Uterus (tissue), 4 donors: ENCODE results near the gene ICAM3. TPM values are rescaled to one million over a fixed set of nuclear protein-coding genes. Genes with fewer than 3 reads are reported as not detected.

ENCODE experiments used
- DNase-seq, 2 donors: peaks; one replicate each; pipeline ENCODE4 v3.0.0-alpha.2; 2019 to 2020
- H3K27ac ChIP-seq, 2 donors: fragments of 200-600 bp; sonication (generic); 1 replicate in 1 of 2; 2 replicates in 1 of 2; pipeline ENCODE4 v1.5.1; 2016 to 2018
- H3K27me3 ChIP-seq, 2 donors: fragments of 200-600 bp; sonication (generic); one replicate each; pipeline ENCODE4 v1.5.1; 2018 to 2019; ENCODE audit warnings: control low read depth in 1 of 2
- H3K36me3 ChIP-seq, 2 donors: fragments of 200-600 bp; sonication (generic); one replicate each; pipeline ENCODE4 v1.5.1; 2019; ENCODE audit warnings: control low read depth in 1 of 2
- H3K4me1 ChIP-seq, 2 donors: fragments of 200-600 bp; sonication (generic); one replicate each; pipeline ENCODE4 v1.5.1; 2018 to 2019; ENCODE audit warnings: control low read depth in 1 of 2
- H3K4me3 ChIP-seq, 2 donors: fragments of 200-600 bp; sonication (generic); 1 replicate in 1 of 2; 2 replicates in 1 of 2; pipeline ENCODE4 v1.5.1; 2018 to 2019; ENCODE audit warnings: mild to moderate bottlenecking in 1 of 2
- H3K9me3 ChIP-seq, 2 donors: fragments of 200-600 bp; sonication (generic); one replicate each; pipeline ENCODE4 v1.5.1; 2019; ENCODE audit warnings: control low read depth in 1 of 2
- POLR2A ChIP-seq, 2 donors: fragments of 450-650 bp; IDR thresholded peaks; one replicate each; pipeline ENCODE4 v1.6.1; 2016; ENCODE audit warnings: antibody characterized with exemption in 2 of 2, mild to moderate bottlenecking in 1 of 2, moderate library complexity in 1 of 2
- intact Hi-C: fragments of 100-400 bp; cut with DNase I; formaldehyde crosslinking; loops from one replicate; pipeline ENCODE4 v1.15.1; 2023; ENCODE audit warnings: low total_unique reads
- total RNA-seq, 4 donors: library from RNA; depleted of rRNA in 3 of 4; stranded (reverse); fragments of >200 nt in 3 of 4; gene quantifications; one replicate each; pipeline versions ENCODE4 v1.1.0 to v1.2.4, GENCODE V29; 2014 to 2023
- TF ChIP-seq, protein P1 (sequence below), 4 experiments: fragments of 200-600 bp in 2 of 4; fragments of 450-650 bp in 2 of 4; sonication (generic) in 2 of 4; IDR thresholded peaks; one replicate each; pipeline ENCODE4 v1.5.1; 2016 to 2019; ENCODE audit warnings: antibody characterized with exemption in 4 of 4, mild to moderate bottlenecking in 2 of 4, moderate library complexity in 1 of 4
- donor health status: DM: yes; HTN: yes; CAD: no.

ICAM3 gene
- total RNA-seq, 4 donors from 2014 or later: 3.0 to 65.3 (median 6.2) TPM

DNA sequence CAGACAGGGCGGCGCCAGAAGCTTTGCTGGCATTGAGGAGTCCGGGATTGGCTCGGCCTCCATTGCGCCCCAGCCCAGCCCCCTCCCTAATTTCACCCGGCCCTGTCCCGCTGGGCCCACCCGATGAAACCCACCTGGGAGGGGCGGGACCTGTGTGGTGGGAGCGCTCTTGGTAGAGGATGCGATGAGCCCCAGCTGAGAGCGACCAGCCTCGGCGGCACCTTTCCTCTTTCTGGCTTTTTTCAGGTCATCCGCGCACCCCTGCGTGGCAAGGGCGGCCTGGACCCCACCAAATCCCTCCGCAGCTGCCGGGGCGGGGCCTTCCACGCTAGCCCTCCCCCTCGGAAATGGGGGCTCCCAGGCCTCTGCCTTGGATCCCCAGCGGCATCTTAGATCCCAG, 30.0 kb downstream of the ICAM3 start, which contains the start of gene ZGLP1:
Gene ZGLP1 (minus strand): TSS at position 393 of the 400 bp plus-strand sequence.
- no peaks in the 10 kb centered on the region for H3K9me3 ChIP-seq
- no peak within 1 kb of the TSS for H3K27ac ChIP-seq
- no peaks in the 10 kb centered on the region for H3K36me3 ChIP-seq
- H3K4me1 ChIP-seq: no peaks in the 10 kb centered on the region
- H3K4me3 ChIP-seq: no peak within 1 kb of the TSS
- intact Hi-C loops: no loop called here
- TF ChIP-seq, protein P1, sequence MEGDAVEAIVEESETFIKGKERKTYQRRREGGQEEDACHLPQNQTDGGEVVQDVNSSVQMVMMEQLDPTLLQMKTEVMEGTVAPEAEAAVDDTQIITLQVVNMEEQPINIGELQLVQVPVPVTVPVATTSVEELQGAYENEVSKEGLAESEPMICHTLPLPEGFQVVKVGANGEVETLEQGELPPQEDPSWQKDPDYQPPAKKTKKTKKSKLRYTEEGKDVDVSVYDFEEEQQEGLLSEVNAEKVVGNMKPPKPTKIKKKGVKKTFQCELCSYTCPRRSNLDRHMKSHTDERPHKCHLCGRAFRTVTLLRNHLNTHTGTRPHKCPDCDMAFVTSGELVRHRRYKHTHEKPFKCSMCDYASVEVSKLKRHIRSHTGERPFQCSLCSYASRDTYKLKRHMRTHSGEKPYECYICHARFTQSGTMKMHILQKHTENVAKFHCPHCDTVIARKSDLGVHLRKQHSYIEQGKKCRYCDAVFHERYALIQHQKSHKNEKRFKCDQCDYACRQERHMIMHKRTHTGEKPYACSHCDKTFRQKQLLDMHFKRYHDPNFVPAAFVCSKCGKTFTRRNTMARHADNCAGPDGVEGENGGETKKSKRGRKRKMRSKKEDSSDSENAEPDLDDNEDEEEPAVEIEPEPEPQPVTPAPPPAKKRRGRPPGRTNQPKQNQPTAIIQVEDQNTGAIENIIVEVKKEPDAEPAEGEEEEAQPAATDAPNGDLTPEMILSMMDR (IDR thresholded peaks at IDR 0.05): no peak
- TF ChIP-seq POLR2A (IDR thresholded peaks at IDR 0.05): no peak
- no peak for DNase-seq
- no peaks in the 10 kb centered on the region for H3K27me3 ChIP-seq

DNA sequence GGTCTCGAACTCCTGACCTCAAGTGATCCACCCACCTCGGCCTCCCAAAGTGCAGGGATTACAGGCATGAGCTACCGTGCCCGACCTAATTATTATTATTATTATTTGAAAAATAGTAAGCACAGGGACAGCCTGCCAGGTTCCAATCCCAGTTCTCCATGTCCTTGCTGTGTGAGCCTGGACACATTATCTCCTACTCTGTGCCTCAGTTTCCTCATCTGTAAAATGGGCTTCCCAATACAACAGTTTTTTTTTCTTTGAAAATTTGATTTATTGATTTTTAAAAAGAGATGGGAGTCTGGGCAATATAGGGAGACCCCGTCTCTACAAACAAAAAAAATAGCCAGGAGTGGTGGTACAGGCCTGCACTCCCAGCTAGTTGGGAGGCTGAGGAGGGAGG, 33.1 kb downstream of the ICAM3 start:
- Histone ChIP-seq H3K27ac (no peak overlapping the region), H3K36me3 (no peaks in the 10 kb centered on the region), H3K4me1 (no peaks in the 10 kb centered on the region), H3K9me3 (no peaks in the 10 kb centered on the region), H3K27me3 (no peaks in the 10 kb centered on the region), H3K4me3 (no peak overlapping the region)
- no peak for DNase-seq
- TF ChIP-seq, protein P1 (IDR thresholded peaks at IDR 0.05): no peak
- TF ChIP-seq POLR2A (IDR thresholded peaks at IDR 0.05): no peak
- intact Hi-C loops: no loop called here

DNA sequence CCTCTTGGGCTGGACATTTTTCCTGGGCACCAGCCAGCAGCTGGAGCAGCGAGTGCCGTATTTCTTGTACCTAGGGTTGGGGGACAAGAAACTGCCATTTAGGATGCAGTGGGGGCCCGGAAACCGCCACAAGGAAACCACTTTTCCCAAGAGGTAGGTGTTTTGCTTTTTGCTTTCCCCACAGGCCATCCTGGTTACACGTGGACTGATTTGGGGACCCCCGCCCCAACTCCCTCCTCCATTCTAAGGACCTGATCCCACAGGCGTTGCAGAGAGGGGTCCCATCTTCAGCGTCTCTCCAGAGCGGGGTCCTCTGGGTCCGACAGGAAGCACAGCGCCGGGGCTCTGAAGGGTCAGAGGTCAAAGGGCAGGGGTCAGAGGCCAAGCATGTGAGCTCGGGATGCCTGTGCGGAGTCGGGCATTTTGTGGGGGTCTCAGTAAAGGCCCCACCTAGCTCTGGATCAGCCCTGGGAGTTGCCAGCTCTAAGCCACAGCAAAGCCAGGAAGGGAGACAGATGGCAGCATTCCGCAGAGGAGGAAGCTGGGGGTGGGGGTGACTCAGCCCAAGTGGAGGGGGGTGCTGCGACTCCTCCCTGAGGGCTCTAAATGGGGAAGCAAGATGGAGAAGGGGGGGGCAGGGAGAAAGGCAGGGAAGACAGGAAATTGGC, 34.2 kb downstream of the ICAM3 start:
- Histone ChIP-seq H3K27me3 (no peaks in the 10 kb centered on the region), H3K27ac (no peak overlapping the region), H3K4me3 (no peak overlapping the region), H3K9me3 (no peaks in the 10 kb centered on the region), H3K4me1 (no peaks in the 10 kb centered on the region), H3K36me3 (no peaks in the 10 kb centered on the region)
- intact Hi-C loops: no loop called here
- no peak for DNase-seq
- no peak for TF ChIP-seq POLR2A (IDR thresholded peaks at IDR 0.05)
- TF ChIP-seq, protein P1 (IDR thresholded peaks at IDR 0.05): no peak

DNA sequence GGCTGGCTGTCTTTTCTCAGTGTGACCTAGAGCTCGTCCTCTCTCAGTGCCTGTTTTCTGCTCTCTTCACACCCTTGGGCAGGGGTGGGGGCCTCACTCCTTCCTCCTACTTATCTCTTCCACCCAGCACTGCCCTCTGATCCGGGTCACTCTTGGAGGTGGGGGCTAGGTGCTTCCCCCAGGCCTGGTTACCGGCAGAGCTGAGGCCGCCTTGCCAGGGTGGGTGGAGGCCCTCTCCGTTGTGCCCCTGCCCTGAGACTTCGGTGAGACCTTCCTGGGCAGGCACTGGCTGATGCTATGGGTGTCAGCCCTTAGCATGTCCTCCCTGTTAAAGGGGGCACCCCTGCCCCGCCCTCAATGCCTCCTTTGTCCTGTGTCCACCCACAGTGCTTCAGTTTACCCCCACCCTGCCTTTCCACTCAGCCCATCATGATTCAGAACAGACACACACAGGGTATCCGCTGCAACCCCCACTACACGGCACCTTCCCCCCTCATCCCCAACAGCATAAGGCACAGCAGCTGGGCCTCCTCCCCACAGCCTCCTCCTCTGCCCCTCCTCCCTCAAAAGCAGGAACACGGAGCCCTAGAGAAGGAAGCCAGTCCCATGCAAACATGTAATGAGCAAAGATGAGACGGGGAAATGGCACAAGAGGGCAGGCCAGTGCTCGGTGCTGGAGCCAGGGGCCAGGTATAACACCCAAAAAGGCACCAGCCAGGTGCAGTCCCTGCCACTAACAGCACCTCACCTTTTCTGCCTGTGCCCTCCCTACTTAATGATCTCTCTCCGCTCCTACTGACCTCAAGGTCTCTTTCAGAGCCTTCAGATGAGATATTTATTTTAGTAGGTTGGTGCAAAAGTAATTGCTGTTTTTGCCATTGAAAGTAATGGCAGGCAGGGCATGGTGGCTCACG, 39.6 kb downstream of the ICAM3 start:
- no peaks in the 10 kb centered on the region for H3K36me3 ChIP-seq
- no peak for DNase-seq
- peaks cover 0 to 6% of the 10 kb centered on the region in 2 donors for H3K4me1 ChIP-seq
- H3K4me3 ChIP-seq: no peak overlapping the region
- no peak overlapping the region for H3K27ac ChIP-seq
- no peaks in the 10 kb centered on the region for H3K9me3 ChIP-seq
- TF ChIP-seq, protein P1 (IDR thresholded peaks at IDR 0.05): no peak
- no peak for TF ChIP-seq POLR2A (IDR thresholded peaks at IDR 0.05)
- intact Hi-C loops: no loop called here
- peaks cover 8 to 12% of the 10 kb centered on the region in 2 donors for H3K27me3 ChIP-seq
